GM18499 (cell line): ENCODE data around the gene GPR17.

ENCODE experiments used
- ATAC-seq: cut with Tn5 transposase; IDR thresholded peaks from one replicate; pipeline ENCODE4 v1.9.1; 2021; ENCODE audit warnings: moderate number of reproducible peaks; ENCODE audit not compliant: insufficient read depth, unreplicated experiment

The GPR17 gene

DNA sequence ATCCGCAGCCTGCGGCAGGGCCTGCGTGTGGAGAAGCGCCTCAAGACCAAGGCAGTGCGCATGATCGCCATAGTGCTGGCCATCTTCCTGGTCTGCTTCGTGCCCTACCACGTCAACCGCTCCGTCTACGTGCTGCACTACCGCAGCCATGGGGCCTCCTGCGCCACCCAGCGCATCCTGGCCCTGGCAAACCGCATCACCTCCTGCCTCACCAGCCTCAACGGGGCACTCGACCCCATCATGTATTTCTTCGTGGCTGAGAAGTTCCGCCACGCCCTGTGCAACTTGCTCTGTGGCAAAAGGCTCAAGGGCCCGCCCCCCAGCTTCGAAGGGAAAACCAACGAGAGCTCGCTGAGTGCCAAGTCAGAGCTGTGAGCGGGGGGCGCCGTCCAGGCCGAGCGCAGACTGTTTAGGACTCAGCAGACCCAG is 5.4 kb downstream of the GPR17 start:
- no peak for ATAC-seq

DNA sequence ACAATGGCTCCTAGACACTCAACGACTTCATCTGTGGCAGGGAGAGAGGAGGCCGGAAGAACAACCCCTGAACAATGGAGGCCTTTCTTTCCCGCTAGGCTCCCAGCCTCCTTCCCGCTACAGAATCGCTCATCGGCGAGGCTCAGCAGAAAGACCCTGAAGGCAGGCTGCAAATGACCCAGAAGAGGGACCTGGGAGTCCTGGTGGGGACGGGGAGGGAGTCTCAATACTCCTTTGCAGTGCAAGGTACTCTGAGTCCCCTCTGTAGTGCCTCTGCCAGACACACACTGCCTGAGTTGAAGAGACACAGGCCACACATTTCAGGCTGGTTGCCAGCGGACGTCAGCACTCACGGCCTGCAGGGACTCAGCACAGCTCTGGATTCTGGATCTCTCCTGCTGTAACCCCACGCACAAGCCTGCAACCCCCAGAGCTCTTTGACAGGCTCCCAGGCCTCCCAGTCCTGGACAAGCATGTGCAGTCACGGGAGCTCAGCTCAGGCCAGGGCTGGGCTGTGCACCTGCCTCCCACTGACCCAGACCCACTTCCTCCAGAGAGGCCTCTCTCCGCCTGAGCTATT is 6.1 kb downstream of the GPR17 start:
- no peak for ATAC-seq

DNA sequence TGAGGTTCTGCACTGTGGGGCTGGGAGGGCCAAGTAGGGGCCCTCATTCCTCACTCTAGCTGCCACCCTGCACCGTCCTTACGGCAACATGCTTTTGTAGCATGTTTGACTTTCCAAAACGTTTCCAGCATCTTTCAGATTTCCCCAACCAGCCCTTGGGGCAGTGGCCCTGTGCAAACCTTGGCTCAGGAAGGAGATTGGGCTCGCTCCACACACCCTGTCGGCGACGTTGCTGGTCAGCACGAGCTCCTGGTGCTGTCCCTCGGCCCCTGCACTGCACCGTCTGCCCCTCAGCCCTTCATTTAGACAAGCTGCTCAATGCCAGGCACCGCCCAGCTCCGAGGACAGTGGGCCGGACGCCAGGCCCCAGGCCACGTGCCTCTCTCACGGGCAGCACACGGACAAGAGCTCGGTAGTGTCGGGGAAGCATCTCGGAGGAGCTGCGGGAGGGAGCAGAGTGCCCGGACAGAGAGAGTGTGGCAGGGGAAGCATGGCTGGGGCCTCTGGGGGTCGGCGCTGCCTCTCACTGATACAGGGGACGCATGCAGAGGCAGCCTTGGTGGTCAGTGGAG is 6.9 kb downstream of the GPR17 start:
- ATAC-seq: no peak

DNA sequence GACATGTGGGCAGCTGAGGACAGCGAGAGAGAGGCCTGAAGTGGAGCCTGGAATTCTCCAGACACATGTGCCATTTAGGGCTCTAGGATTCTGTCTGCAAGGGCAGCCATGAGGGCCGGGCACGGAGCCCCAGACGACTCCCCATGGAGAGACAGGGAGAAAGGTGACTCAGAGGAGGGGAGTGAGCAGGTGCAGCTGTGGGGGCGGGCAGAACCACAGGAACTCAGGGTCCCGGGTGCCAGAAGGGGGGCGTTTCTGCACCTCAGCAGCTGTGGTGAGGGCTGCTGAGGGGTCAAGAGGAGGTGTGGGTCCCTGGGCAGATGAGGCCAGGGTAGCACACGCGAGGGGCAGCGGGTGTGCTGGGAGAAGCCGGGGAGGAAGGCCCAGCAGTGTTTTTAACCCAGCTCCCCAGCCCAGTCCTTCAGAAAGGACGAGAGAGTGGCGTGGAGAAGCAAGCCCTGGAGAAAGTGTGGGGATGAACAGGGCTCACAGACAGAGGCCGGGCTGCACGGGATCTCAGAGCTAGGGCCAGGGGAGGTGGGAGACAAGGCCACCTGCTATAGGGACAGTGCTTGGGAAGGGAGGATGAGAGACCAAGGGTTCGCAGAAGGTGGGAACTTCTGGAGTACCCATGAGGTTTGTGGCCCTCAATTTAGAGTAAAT is 7.6 kb downstream of the GPR17 start:
- ATAC-seq: no peak

DNA sequence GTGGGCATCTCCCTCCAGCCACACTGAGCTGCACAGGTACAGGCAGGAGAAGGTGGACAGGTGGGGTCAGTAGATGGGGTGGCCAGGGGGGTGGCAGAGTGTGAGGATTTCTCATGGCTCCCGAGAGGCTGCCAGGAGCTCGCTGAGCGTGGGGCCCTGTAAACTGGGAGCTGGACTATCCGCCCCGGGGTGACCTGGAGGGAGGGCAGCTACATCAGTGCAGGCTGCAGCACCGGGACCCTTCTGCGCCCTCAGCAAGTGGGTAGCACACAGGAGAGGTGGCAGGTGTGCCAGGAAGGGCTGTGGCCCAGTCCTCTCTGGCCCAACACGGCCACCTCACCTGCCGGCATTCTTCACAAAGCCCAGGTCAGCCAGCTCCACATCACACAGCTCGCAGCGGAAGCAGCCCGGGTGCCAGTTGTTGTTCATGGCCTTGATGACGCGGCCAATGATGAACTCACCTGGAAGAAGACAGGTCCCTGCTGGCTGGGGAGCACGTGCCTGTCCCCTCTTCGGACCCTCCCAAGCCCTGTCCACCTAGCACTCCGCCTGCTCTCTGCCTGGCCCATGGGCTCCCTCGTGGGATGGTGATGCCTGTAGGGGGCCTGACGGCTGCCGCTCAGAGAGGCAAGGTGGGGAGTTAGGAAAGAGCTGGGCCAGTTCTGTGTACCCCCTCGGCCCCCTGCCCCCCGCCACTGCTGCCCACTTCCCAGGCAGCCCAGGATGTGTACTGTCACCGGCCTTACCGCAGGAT is 8.3 kb downstream of the GPR17 start:
- ATAC-seq: no peak

DNA sequence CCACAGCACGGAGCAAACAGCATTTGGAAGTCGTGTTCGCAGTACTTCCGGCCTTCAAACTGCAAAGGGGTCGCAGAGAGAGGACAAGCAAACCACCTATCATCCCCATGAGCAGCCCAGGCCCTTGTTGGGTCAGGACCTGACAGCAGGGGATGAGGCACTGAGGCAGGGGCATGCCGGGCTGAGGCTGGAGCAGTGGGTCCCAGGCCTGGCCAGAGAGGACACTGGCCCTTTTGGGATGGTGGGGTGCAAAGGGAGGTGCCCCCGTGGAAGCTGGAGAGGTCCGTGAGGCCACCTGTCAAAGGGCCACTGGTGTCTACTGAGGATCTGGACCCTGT is 8.9 kb downstream of the GPR17 start:
- ATAC-seq: no peak

DNA sequence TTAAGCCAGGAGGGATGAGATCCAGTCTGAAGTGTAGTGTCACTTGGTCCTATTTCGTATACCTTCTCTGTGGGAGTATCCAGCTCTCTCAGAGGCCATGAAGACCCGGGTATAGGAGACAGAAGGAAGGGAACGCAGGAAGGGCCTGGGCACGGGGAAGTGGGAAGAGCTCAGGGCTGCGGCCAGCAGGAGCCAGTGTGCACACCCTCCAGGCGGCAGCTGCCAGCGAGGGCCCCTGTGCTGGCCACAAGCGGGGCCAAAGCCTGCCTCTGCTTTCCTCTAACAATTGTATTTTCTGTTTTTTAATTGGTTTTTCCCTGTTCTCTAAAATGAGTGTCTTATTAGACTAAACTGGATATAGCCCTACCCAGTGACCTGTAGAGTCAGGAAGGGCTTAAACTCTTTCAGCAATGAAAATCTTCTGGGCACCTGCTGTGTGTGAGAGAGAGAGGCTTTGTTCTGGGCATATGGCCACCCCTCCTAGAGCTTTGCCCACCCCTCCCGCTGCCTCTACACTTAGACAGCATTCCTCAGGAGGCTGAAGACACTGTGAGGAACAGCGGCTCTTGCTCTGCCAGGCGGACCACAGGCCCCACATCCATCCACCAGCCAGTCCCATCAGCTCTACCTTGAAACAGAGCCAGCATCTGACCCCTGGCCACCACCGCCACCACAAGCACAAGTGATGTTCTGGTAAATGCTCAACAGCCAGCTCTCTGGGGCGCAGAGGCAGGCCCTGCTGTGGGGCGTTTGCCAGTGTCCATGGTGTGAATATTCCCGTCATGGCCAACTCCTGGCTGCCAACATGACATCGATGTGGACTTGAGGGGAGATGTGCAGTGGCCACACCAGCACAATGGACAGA is 9.5 kb downstream of the GPR17 start:
- no peak for ATAC-seq

DNA sequence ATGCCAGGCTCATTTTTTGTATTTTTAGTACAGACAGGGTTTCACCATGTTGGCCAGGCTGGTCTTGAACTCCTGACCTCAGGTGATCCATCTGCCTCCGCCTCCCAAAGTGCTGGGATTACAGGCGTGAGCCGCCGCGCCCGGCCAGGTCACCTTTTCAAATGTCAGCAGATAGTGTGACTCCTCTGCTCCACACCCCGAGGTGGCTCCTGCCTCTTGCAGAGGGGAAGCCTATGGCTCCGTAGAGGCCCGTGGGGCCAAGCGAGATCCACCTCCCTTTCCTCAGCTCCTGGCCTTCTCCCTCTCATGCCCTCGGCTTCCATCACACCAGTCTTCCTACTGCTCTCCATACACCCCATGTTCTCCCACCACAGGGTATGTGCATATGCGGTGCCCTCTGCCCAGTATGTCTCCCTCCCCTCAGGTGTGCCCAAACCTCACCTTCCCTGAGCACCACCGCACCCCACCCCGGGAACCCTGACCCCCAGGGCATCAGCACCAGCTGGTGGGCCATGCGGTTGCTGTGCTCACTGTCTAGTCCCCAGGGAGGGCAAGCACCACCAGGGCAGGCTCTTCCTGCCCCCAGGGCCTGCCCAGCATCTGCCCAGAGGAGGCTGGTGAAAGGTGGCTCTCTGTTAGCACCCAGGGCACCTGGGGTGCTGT is 10.7 kb downstream of the GPR17 start:
- ATAC-seq: no peak

DNA sequence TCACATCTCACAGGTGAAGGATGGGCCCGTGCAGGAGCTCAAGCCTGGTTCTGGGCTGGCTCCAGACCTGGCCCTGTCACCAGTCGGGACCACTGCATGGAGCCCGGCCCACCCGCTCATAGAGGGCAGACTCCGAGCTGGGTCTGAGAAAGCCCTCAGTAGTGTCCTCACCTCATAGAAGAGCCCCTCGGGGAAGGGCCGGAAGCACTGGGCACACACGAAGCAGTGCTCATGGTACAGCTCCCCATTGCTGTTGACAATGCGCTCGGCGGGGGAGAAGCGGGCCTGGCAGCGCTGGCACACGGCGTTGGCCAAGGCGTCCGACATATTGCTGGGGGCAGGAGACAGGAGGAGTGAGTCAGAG is 11.3 kb downstream of the GPR17 start:
- no peak for ATAC-seq

DNA sequence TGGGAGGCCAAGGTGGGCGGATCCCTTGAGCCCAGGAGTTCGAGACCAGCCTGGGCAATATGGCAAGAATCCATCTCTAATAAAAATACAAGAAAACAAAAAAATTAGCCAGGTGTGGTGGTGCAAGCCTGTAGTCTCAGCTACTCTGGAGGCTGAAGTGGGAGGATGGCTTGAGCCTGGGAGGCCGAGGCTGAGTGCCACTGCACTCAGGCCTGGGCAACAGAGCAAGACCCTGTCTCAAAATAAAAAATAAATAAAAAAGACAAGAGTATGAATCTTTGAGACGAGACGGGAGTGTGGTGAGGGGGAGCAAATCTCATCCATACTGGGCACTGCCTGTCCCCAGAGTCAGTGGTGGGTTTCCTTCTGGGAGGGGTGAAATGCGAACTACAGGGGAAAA is 12.2 kb downstream of the GPR17 start:
- ATAC-seq: no peak

DNA sequence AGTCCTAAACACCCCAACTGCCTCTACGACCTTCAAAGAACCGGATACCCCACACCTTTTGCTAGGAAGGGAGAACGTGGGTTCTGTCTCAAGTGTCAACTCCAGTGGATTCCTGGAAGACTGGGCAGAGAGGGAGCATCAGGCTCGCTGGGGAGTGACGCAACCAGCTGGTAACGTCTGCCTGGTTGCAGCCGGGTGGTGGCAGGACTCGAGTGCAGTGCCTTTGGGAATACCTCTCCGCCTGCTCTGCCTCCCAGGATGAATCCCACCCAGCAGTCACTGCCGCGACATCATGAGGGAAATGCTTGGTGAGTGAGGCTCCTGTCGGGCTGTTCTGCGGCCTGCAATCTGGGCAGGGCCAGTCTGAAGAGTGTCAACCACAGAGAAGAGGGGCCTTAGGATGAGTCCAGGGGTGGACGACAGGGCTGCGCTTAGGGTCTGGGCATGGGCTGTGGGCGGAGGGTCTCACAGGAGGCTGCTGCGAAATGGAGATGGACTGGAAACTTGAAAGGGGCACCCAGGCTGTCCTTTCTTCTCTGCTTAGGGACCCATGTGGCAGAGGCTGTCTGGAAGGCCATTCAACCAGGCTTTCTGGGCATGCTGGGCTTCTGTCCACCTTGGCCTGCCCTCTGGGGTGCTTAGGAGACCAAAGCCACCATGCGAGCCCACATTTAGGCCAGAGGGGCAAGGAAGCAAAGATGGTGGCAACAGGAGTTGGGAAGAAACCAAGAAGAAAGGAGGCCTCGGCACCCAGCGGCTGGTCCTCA is 12.9 kb downstream of the GPR17 start:
- no peak for ATAC-seq

DNA sequence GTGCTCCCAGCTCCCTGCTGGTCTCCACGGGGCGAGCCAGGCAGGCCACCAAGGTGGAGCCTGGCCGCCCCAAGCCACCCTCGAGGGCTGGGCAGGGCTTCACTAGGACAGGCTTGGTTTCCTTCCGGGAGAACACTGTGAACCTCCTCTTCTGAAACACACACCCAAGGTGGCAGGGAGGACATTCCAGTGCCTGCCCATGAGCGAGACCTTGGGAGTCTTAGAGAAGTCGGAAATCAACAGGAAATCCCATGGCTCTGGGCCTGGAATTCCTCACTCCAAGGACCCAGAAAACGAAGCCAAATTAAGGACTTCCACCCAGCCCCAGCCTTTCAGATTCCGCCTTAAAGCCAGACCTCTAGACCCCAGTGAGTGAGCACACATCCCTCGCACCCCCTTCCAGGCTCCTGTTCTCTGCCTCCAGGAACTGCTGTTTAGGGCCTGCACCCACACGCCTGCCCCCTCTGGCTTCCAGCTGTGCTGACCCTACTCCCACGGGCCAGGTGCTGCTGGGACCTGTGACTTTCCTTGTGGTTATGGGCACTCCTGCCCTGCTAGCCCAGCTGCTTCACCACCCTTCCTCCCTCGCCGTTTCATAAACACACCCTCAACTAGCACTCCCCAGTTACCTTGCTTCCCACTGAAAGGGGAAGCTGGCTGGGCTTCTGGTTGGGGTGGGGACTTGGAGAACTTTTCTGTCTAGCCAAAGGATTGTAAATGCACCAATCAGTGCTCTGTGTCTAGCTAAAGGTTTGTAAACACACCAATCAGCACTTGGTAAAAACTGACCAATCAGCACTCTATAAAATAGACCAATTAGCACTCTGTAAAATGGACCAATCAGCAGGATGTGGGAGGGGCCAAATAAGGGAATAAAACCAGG is 13.7 kb downstream of the GPR17 start:
- ATAC-seq: no peak

DNA sequence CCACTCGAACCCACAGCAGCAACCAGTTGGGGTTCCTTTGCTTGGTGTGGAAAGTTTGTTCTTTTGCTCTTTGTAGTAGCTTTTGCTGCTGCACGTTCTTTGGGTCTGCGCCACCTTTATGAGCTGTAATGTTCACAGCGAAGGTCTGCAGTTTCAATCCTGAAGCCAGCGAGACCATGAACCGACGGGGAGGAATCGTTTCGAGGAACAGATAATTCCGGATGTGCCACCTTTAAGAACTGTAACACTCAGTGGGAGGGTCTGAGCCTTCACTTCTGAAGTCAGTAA is 14.3 kb downstream of the GPR17 start:
- ATAC-seq: no peak

DNA sequence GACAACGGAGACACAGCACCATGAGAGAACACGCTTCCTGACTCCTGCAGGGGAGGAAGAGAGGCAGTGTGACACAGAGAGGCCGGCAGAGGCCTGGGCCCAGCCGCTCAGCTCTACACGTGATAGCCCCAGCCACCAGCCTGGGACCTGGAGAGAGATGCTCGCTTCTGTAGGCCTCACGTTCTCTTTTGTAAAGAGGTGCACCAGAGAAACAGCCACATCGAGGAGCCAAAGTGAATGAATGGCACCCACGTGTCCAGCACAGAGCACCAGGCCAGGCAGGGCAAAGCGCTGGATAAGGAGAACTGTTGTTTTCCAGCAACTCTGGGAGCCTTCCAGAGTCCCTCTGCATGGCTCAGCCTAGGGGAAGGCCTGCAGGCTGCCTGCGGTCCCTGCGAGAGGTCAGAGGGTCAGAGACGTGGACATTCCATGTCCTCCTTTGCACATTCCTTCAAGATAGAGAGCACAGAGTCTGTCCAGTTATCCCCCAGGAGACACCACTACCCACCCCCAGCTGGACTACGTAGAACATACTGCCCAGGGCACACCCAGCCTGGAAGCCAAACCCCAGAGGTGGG is 15.2 kb downstream of the GPR17 start:
- ATAC-seq: no peak

DNA sequence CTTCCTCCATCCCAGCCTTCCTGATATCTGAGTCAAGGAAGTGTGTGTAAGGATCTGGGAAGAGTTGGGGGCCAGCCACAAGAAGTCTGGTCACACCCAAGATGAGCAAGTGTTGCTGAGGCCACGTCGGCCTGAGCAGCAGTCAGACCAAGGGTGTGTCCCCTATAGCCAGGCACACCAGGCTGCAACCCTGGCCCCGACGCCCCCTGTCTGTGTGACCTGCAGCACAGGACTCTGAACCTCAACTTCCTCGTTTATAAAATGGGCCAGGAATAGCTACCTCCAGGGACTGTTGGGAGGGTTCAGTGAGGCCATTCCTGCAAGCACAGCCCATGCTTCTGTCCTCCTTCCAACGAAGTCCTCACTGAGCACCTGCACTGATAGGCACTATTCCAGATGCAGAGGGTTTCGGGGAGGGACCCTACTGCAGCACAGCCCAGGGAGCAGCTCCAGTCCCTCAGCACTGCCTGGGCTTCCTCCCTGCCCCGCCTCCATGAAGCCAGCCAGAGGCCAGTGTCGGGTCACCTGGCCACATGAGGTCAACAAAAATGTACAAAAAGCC is 16.1 kb downstream of the GPR17 start:
- no peak for ATAC-seq

DNA sequence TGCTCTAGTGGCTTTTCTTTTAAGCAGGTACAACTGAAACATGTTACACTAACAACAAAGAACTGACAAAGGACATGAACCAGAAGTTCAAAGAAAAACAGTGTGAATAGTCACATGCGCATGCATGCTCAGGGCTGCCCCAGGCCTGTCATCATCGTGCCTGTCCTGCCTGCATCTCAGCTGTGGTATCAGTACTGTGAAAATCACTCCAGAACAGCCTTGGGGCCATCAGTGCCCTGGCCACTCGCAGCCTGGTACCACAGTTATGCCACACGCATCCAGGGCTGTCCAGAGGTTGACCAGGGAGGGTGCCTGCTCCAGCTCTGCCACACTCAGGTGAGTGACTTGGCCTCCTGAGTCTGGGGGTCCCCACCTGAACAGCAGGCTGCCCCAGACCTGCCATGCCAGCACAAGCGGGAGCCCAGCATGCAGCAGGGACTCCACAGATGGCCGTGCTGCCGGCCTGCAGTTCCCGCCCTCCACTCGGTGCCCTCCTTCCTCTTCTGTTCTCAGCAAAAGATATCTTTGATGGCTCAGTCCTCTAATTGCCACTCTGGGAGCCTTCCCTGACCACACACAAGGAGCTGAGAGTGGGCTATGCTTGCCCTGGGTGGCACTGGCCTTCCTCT is 17.1 kb downstream of the GPR17 start:
- no peak for ATAC-seq

DNA sequence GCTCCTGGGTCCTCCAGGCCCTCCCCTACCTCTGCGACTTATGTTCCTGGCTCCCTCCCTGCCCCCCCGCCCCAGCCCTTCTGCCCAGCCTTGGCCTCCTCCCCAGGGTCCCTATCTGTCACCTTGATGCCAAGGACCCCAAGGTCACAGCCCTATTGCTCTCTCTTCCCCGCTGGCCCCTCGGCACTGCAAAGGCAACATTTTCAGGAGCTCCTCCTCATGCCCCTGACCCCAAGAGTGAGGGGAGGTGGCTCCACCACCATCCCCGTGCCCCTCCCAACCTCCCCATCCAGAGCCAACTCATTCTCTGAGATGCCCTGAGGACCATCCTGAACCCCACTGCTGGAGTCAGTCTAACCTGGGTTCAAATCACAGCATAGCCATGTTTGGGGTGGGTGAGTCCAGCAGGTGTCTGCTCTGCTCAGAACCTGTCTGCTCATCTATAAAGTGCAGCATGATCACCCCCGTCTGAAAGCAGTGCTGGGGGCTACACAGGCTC is 17.7 kb downstream of the GPR17 start:
- ATAC-seq: no peak
